Posterior cingulate gyrus (tissue), 11 donors: Measurements from ENCODE around the gene SLC47A2.
"Not testable (repeated sequence)": the region's sequence is repeated elsewhere in the genome, so short reads cannot be mapped to it uniquely, and the experiment has no call there.

ENCODE experiments used
- DNase-seq, 10 donors: peaks; one replicate each; pipeline versions ENCODE4 v3.0.0 to v3.0.0-alpha.2; 2020 to 2021; ENCODE audit warnings: mixed read lengths in 3 of 10
- intact Hi-C: fragments of 100-400 bp; cut with DNase I; formaldehyde crosslinking; loops from one replicate; pipeline ENCODE4 v1.15.1; 2023

The SLC47A2 gene, protein sequence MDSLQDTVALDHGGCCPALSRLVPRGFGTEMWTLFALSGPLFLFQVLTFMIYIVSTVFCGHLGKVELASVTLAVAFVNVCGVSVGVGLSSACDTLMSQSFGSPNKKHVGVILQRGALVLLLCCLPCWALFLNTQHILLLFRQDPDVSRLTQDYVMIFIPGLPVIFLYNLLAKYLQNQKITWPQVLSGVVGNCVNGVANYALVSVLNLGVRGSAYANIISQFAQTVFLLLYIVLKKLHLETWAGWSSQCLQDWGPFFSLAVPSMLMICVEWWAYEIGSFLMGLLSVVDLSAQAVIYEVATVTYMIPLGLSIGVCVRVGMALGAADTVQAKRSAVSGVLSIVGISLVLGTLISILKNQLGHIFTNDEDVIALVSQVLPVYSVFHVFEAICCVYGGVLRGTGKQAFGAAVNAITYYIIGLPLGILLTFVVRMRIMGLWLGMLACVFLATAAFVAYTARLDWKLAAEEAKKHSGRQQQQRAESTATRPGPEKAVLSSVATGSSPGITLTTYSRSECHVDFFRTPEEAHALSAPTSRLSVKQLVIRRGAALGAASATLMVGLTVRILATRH

DNA sequence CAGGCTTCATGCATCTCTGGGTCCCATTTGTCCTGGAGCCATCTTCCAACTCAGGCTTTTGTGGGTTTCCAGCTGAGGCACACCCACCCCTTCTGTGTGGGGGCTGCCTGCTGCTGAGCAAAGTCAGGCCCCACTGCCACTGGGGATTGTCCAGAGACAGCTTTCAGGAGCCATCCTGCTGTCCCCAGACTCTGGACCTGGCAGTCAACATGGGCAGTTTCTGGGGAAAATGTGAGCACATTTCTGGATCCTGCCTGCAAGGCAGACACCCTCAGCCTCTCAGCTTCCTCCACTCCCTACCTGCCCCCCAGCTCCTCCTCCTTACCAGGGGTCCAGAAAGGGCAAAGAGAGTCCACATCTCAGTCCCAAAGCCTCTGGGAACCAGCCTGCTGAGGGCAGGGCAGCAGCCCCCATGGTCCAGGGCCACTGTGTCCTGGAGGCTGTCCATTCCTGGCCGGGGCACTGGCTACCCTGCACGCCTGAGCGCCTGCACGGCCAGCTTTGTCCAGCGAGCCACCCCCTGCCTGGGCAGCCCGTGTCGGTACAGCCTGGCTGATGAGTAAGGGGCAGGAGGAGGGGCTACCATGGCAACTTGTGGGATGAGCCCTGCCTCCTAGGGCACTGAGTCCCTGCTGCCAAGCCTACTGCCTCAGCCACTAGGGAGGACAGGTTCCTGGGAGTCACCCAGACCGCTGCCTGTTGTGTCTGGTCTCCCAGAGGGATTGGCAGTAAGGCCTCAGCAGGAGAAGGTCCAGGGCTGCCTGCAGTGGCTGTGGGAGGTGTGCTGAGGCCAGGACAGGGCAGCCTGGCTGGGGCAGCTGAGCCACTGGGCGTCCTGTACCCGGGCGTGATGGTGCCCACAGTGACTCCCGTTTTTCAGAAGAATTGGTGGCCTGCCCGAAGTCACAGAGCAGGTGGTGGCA is at the start of gene SLC47A2:
Gene SLC47A2 (minus strand): TSS at position 477 of the 923 bp plus-strand sequence. CDS start 29 bp downstream, at position 448.
- DNase-seq = peak in 2 of 10 donors; percentile 77 to 80

DNA sequence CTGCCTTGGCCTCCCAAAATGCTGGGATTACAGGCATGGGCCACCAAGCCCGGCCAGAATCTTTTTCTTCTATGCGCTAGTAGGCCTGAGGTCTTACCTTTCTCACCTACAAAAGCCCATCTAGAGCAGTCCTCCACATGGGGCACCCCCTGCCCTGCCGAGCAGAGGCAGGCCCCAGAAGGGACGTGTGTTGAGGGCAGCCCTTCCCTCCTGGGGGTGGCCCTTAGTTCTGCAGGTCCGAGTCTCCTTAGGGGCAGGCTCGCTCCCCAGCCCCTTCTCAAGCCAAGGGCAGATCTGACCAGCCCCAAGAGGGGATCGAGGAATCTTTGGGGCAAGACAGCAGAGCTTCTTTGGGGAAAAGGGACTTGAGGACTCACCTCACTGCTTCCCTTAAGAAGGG is 49.6 kb upstream of the SLC47A2 start:
- intact Hi-C loops = loop anchor here (1.0 to 5.0 kb wide), 3 partner anchors 119 to 403 kb away; partner anchors contain the start of gene ALDH3A2
- DNase-seq = peak in 1 of 10 donors; percentile 58

More for the DNA sequence above, at the start of gene SLC47A2:
- intact Hi-C loops = loop anchor here (10.0 kb wide), 1 partner anchor 52 kb away; no protein-coding TSS in a partner anchor

DNA sequence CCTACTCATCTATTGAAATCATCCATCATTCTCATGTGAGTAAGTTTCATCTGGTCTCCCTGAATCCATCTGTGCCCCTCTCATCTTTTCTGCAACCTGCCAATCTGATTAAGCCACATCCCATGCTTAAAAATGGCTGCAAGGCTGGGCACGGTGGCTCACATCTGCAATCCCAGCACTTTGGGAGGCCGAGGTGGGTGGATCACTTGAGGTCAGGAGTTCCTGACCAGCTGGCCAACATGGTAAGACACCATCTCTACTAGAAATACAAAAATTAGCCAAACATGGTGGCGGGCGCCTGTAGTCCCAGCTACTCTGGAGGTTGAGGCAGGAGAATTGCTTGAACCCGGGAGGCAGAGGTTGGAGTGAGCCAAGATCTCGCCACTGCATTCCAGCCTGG is 47.6 kb upstream of the SLC47A2 start:
- peak in 2 of 10 donors; percentile 7 to 60 for DNase-seq

DNA sequence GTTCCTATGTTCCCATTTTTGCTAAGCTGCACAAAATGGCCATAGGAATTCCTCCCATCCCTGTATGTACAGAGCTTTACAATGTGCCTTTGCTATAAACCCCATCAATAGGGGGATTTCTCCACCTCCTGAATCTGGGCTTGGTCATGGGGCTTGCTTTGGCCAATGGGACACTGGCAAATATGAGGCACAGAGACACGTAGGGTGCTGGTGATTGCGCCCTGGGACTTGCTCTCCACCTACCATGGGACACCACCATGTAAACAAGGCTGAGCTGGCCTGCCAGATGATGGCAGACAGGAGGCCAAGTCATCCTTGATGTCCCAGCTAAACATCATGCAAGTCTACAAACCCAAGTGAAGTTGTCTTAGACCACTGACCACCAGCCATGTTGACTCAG is 47.0 kb upstream of the SLC47A2 start:
- DNase-seq = peak in 2 of 10 donors; percentile 22 to 61
- intact Hi-C loops = no loop called here

More for the DNA sequence above, 47.6 kb upstream of the SLC47A2 start:
- intact Hi-C loops = not testable (repeated sequence)

DNA sequence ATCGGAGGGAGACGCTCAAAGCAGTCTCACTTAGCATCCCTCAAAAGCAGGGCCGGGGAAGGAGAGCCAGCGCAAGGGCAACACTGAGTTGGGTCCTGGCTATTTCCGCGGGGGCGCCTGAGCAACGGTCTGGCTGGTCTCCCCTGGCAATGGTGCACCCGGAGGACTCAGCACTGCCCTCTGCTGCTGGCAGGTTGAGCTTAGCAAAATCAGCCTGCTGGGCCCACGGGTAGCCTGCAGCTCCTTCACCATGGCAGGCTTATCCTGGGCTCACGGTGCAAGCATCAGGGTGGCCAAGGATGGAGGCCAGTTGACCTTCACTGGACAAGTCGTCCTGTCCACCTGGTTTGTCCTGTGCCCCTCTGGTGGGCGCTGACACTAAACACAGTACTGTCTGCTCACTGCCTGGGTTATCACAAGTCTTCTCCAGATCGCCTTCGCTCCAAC is 46.2 kb upstream of the SLC47A2 start:
- intact Hi-C loops = no loop called here
- DNase-seq = peak in 9 of 10 donors; percentile 63 to 95 (median 75)

DNA sequence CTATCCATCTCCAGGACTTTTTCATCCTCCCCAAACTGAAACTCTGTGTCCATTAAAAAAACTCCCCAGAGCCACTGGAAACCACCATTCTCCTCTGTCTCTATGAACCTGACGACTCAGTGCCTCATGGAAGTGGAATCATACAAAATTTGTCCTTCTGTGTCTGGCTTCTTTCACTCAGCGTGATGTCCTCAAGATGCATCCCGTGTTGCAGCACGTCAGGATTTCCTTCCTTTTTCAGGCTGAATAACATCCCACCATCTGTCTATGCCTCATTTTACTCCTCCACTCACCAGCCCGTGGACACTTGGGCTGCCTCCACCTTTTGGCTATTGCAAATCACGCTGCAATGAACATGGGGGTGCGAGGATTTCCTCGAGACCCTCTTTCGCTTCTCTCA is 44.4 kb upstream of the SLC47A2 start:
- peak in 1 of 10 donors; percentile 22 for DNase-seq
- intact Hi-C loops = no loop called here

DNA sequence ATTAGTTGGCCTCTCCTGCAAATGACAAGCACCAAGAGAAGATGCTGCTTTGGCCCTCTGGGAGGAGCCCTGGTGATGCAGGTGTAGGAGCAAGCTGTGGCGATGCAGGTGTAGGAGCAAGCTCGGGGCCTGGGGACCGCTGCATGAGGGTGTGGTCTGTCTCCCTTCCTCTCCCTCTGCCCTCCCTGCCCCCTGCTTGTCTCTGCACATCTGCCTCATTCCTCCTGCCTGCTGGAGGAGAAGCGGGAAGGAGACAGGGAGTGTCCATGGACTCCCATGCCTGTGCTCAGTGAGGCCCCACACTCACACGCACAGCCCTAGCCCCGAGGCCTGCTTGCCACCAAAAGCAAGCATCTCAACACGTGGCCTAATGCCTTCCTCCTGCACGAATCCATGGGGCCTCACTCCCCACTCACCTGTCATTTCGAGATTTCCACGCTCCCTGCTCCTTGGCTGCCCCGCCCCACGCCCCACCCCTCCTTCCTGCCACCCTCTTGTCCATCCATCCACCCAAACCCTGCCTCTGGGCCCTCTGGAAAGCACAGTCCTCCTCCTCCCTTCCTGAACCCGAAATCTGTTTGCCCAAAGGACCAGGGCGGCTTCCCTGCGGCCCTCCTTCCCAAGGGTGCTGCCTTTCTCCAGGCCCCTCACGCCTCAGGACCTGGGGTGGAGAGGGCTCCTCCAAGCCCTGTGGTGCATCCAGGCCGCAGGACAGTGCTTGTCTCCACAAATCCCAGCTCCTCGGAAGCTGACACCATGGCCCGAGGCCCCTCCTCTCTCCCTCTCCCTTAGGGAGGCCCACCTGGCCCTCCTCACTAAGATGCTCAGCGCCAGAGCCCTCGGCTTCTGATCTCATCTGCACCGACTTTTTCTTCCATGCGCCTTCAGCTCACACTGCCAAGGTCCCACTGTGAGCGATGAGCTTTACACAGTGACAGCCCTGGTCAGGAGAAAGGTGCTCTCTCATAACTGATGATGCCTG is 43.5 kb upstream of the SLC47A2 start:
- intact Hi-C loops = no loop called here

DNA sequence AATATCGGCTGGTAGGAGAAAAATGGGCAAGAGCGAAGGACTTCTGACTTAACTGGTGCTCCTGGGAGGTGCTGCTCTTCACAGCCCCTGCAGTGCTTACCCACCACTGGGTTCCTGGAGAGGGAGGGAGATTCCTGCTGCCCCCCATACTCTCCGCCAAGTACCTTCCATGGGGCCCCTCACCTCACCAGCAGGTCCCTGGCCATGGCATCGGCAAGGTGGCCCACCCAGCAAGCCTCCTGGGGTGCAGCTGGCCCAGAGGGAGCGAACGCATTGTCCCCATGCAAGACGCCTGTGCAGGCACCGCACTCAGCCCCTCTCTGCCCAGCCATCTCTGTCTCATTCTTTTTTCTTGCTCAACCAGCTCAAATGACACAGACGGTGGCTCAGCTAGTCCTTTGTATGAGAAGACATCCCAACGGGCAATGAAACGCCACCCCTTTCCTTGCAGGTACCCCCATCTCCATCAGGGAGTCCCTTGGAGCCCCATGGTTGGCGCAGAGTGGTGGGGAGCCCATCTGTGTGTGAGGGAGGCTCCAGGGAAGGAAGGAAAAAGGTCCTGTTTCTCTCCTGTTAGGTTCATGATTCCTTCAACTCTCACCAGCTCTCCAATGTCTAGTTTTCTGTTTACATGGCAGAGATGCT is 41.3 kb upstream of the SLC47A2 start:
- DNase-seq = peak in 2 of 10 donors; percentile 41 to 51
- intact Hi-C loops = no loop called here

More for the DNA sequence above, 43.5 kb upstream of the SLC47A2 start:
- DNase-seq = peak in 2 of 10 donors; percentile 53 to 62

DNA sequence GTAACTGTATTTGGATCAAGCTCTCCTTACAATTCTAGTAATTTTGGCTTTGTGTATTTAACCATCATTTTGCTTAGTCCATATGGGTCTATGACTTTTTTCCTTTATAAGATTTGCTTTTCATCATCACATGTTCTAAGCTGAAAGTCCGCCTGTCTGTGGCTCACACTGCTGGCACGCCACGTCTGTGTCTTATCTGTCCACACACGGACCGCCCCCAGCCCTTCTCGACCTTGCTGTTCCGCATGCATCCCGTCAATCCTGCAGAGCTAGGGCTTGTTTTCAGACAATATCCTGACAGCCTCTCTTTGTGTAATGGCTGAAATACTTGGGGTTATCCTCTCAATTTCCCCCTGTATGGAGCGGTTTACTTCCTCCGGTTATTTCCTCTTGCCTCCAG is 40.2 kb upstream of the SLC47A2 start:
- intact Hi-C loops = no loop called here
- peak in 2 of 10 donors; percentile 15 to 50 for DNase-seq

DNA sequence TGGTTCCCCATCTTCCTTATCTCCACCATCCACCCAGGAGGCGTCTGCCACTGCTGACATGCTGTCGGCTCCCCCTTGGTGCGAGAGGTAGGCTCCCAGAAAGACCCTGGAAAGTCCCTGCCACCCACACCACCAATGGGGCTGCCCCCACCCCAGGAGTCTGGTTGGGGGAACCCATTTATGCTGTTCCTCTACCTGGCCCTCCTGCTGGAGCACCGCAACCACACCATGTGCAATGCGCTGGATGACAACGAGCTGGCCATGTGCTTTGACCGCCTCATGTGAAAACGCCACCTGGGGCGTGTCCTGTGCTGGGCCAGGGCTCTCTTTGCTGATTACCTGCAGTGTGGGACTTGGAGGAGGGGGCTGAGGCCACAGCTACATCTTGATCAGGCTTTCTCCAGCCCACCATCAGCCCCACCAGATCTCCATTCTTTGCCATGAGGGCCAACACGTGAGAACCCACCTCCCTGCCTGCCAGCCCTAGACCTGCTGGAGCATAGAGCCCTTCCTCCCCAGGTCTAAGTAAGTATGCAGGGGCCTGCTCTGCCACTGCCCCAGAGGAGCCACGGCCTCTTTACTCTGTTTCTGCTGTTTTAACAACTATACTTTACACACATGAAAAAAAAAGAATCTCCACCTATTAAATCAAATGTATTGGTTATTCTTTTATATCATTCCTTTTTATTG is 39.6 kb upstream of the SLC47A2 start:
- peak in 2 of 10 donors; percentile 54 to 65 for DNase-seq
- intact Hi-C loops = no loop called here

DNA sequence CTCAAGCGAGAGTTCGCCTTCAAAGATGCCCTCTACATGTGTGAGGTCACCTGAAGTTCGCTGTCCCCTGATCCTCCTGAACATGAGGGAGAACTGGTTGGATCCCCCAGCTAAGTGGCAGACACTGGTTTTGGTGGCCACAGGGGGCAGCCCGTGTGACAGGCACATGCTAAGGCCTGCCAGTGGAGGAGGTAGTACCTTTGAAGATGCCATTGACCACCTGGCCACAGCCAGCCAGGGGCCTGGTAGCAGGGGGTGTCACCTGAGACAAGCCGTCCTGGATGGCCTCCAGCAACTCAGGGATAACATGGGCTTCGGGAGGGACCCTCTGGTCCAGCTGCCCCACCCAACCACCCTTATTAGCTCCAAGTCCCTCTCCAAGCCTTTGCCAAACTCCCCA is 39.0 kb upstream of the SLC47A2 start:
- intact Hi-C loops = no loop called here

DNA sequence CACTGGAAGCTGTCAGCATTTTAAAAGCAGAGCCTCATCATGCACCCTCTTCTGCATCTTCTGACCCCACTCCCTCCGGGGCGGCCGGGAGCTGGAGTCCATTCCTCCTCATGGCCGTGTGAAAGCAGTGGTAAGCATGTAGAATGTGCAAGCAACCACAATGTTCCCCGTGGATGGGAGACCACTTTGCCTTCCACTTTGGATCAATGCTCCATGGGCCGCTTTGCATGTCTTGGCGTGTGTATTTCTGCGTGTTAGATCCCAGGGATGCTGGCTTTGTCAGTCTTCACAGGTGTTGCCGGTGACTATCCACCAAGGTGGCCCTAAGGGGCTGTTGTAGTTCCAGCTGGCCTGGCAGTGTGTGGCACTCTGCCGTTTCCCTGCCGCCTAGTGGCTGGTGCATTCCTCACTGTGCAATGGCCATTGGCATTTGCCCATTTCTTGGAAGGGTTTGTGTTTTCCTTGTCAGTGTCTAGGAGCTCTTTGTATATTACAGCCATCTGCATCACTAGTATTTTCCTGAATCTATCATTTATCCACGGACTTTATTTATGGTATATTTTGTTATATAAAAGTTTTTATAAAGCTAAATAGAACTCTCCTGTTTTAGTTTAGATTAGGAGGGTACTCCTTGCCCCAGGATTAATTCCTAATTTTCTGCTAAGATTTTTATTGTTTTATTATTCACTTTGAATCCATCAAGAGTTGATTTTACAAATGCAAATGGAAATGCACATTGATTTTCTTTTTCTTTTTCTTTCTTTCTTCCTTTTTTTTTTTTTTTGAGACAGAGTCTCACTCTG is 37.5 kb upstream of the SLC47A2 start:
- peak; percentile 40 to 94 (median 67) for DNase-seq
- intact Hi-C loops = loop anchor here (5.0 kb wide), 1 partner anchor 107 kb away; the partner anchor contains the start of gene ALDH3A2

More for the DNA sequence above, 39.0 kb upstream of the SLC47A2 start:
- DNase-seq = peak in 2 of 10 donors; percentile 39 to 75

DNA sequence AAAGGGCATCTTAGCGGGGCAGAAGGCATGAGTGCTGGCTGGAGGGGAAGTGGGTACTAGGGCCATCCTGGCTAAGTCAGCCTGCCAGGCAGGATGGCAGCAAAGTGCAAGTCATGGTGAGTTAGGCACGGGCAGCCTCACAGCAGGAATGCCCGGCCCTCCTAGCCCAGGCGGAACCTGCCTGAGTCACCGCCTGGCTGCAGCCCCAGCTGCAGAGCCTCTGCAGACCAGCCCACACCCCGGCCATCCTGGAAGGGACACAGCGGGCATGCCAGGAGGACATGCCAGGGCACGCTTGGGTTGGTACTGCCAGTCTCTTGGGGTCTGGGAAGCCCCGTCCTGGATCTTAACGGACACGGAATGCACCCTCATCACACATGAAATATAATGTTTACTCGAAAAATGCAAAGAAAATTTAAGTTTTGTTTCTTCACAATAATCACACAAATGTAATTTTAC is 36.7 kb upstream of the SLC47A2 start:
- DNase-seq = peak in 9 of 10 donors; percentile 43 to 96 (median 78)
- intact Hi-C loops = loop anchor here (5.0 kb wide), 1 partner anchor 106 kb away; the partner anchor contains the start of gene ALDH3A2

DNA sequence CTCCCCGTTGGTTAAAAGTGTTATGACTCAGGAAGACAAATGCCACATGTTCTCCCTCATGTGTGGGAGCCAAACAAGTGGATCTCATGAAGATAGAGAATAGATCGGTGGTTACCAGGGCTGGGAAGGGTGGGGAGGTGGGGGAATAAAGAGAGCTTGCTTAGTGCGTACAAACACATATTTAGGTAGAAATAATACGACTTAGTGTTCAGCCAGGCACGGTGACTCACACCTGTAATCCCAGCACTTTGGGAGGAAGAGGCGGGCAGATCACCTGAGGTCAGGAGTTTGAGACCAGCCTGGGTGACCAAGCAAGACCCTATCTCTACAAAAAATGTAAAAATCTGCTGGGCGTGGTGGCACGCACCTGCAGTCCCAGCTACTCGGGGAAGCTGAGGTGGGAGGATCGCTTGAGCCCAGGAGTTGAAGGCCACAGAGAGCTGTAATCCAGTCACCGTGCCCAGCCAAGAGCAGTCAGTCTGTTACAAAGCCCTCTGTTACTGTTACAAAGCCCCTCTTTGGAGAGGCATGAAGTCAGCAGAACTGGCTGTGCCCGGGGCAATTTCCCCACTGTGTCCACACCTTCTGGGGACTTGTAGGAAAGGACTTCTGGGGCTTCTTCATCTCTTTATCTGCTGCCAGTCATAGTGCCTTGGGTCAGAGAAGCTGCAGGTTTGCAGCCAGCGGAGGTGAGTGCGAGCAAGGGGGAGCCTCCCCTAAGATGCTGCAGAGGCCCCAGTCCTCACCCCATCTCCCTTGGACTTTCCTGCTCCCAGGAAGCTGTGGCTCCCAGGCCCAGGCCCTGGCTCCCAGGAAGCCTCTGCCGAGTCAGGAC is 36.0 kb upstream of the SLC47A2 start:
- peak in 4 of 10 donors; percentile 47 to 84 (median 52) for DNase-seq
- intact Hi-C loops = loop anchor here (5.0 kb wide), 1 partner anchor 105 kb away; the partner anchor contains the start of gene ALDH3A2

DNA sequence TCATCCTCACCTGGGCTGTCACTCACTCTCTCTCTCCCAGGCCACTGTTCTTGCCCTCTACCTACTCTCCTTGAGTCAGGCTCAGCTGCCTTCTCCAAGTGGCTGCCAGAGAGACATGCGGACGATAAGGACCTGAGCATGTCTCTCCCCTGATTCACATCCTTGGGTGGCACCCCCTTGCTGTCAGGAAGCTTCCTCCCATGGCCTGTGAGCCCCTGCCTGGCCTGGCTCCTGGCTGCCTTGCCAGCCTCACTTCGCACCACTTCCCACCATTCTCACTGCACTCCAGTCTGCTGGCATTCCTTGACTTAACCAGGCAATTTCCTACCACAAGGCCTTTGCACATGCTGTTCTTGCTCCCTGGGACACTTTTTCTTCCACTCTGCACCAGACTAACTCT is 34.5 kb upstream of the SLC47A2 start:
- intact Hi-C loops = loop anchor here (5.0 kb wide), 1 partner anchor 104 kb away; the partner anchor contains the start of gene ALDH3A2
- peak in 1 of 10 donors; percentile 11 for DNase-seq
